Panc1 (cell line): ENCODE measurements around the gene MAML3. TPM values are rescaled to one million over a fixed set of nuclear protein-coding genes. Genes with fewer than 3 reads are reported as not detected.
A peak's percentile ranks its signal among the peaks of the same experiment; 100 is the strongest.

Source experiments
- ATAC-seq: fragments of 200-7000 bp; cut with Tn5 transposase; 2 replicates; pipeline ENCODE4 v1.9.1; 2020; ENCODE audit warnings: mild to moderate bottlenecking, moderate library complexity
- BruUV-seq: library from RNA; stranded (reverse); fragments of 400-500 nt; replicated peaks from 2 replicates; lab custom pipeline; 2021; lab: Mats Ljungman, UMichigan
- CTCF ChIA-PET: fragments of 300-600 bp; sonication (Branson Sonifier 250); formaldehyde crosslinking; loops from one replicate; lab custom pipeline; 2022; ENCODE audit warnings: antibody characterized with exemption; lab: Charles Lee
- POLR2A ChIA-PET: fragments of 300-600 bp; sonication (Branson Sonifier 250); formaldehyde crosslinking; loops from one replicate; lab custom pipeline; 2022; ENCODE audit warnings: antibody characterized with exemption; lab: Charles Lee
- DNase-seq: peaks from one replicate; pipeline ENCODE4 v3.0.0-alpha.2; 2010; ENCODE audit warnings: low read depth, low spot score
- H3K27ac ChIP-seq: 2 replicates; pipeline ENCODE4 v1.5.1; 2011; ENCODE audit warnings: mild to moderate bottlenecking, low read length, inconsistent platforms
- H3K27me3 ChIP-seq: fragments of 200-500 bp; sonication (Bioruptor generic); 2 replicates; pipeline ENCODE4 v1.6.0; 2014; ENCODE audit warnings: low read length, inconsistent platforms; ENCODE audit not compliant: control insufficient read depth, insufficient read depth
- H3K36me3 ChIP-seq: fragments of 200-500 bp; sonication (Bioruptor generic); 2 replicates; pipeline ENCODE4 v1.5.1; 2014; ENCODE audit warnings: inconsistent platforms, mild to moderate bottlenecking, low read length, moderate library complexity; ENCODE audit not compliant: control insufficient read depth, insufficient read depth
- H3K4me1 ChIP-seq: 2 replicates; pipeline ENCODE4 v1.5.1; 2011; ENCODE audit warnings: inconsistent platforms, mild to moderate bottlenecking, low read length, moderate library complexity; ENCODE audit not compliant: control insufficient read depth, insufficient read depth
- H3K4me3 ChIP-seq, 2 experiments: 2 replicates each; pipeline ENCODE4 v1.5.1; 2011 to 2012; ENCODE audit warnings: low read depth in 2 of 2, low read length in 2 of 2, mild to moderate bottlenecking in 2 of 2, inconsistent platforms in 1 of 2, moderate library complexity in 1 of 2
- H3K9me3 ChIP-seq: fragments of 200-500 bp; sonication (Bioruptor generic); 2 replicates; pipeline ENCODE4 v1.5.1; 2014; ENCODE audit warnings: low read depth, mild to moderate bottlenecking, inconsistent platforms, low read length, moderate library complexity; ENCODE audit not compliant: control insufficient read depth, insufficient read depth
- CTCF ChIP-seq: fragments of 450-650 bp; IDR thresholded peaks from 2 replicates; pipeline ENCODE4 v1.5.1; 2017; ENCODE audit warnings: mild to moderate bottlenecking
- POLR2AphosphoS5 ChIP-seq: IDR thresholded peaks from 2 replicates; pipeline ENCODE4 v1.6.1; 2012; ENCODE audit warnings: mild to moderate bottlenecking, low read depth, low read length, moderate library complexity
- REST ChIP-seq, 2 experiments: IDR thresholded peaks; 2 replicates each; pipeline ENCODE4 v1.6.1; 2011 to 2012; ENCODE audit warnings: low read depth in 2 of 2, control low read depth in 1 of 2, low read length in 1 of 2, mild to moderate bottlenecking in 1 of 2, moderate library complexity in 1 of 2; ENCODE audit not compliant: insufficient read depth in 1 of 2
- SIN3A ChIP-seq: IDR thresholded peaks from 2 replicates; pipeline ENCODE4 v1.6.1; 2012; ENCODE audit warnings: low read depth, mild to moderate bottlenecking, low read length, moderate library complexity, borderline replicate concordance; ENCODE audit not compliant: insufficient read depth
- TCF7L2 ChIP-seq: IDR thresholded peaks from 2 replicates; pipeline ENCODE4 v1.6.1; 2011; ENCODE audit warnings: mild to moderate bottlenecking, low read depth, low read length, inconsistent platforms
- in situ Hi-C: cut with HindIII; loops from 2 replicates; pipeline ENCODE4 v1.10.0; 2016; ENCODE audit warnings: low sequenced_read_pairs, low pct_unique_long_range_greater_than_20kb
- intact Hi-C: fragments of 100-400 bp; cut with micrococcal nuclease; formaldehyde crosslinking; loops from one replicate; pipeline ENCODE4 v1.10.0; 2022; ENCODE audit not compliant: unreplicated experiment
- total RNA-seq: library from RNA; stranded (reverse); gene quantifications from one replicate; pipeline ENCODE4 v1.2.1, GENCODE V29; 2021; ENCODE audit not compliant: unreplicated experiment

MAML3 gene
- total RNA-seq, 1 experiment from 2014 or later: 7.7 TPM

- ATAC-seq: no peak
- ChIA-PET POLR2A (no interaction called here), CTCF (no interaction called here)
- TF ChIP-seq SIN3A (no peak), POLR2AphosphoS5 (no peak), TCF7L2 (no peak), REST (IDR thresholded peaks at IDR 0.05; ENCODE audit: insufficient read depth in 1 of 2, low read depth in 2 of 2, low read length in 1 of 2) (no peak), CTCF (no peak)
- peak overlapping the region; percentile 65 for H3K27ac ChIP-seq
- in situ Hi-C loops (no loop called here), intact Hi-C loops (no loop called here)
- peaks cover 45% of the 10 kb centered on the region for H3K4me1 ChIP-seq
- H3K4me3 ChIP-seq: no peak overlapping the region
- H3K27me3 ChIP-seq: no peaks in the 10 kb centered on the region
- no peaks in the 10 kb centered on the region for H3K36me3 ChIP-seq
- no TSS peak for BruUV-seq
- DNase-seq: no peak
- H3K9me3 ChIP-seq: no peaks in the 10 kb centered on the region
Measured at GRCh38 chr4:140140566-140140965, 13.4 kb downstream of the MAML3 start.

GRCh38 chr4:140138428-140138827, 15.6 kb downstream of the MAML3 start:
- peaks cover 58% of the 10 kb centered on the region for H3K4me1 ChIP-seq
- TF ChIP-seq CTCF (peak; percentile 18; the same call in 1 of the 2 replicates), SIN3A (no peak)
- peak overlapping the region; percentile 83 for H3K27ac ChIP-seq
- intact Hi-C loops: no loop called here
- no TSS peak for BruUV-seq
- no peaks in the 10 kb centered on the region for H3K27me3 ChIP-seq
- peak overlapping the region in 1 of 2 experiments; percentile 30; a peak in 3 of 4 replicates for H3K4me3 ChIP-seq
- H3K36me3 ChIP-seq: no peaks in the 10 kb centered on the region
- ATAC-seq (peak; percentile 42; the same call in 1 of the 2 replicates), DNase-seq (no peak)
- H3K9me3 ChIP-seq: no peaks in the 10 kb centered on the region
- POLR2A ChIA-PET: interaction anchor here (0.6 to 0.9 kb wide), 2 partner anchors 10 to 313 kb away, joined by 3 to 5 read pairs; no protein-coding TSS in a partner anchor
- in situ Hi-C loops: no loop called here
- CTCF ChIA-PET: no interaction called here
